AG09319 (cell line): ENCODE measurements around the gene HRH1.
"Not testable (repeated sequence)": the region's sequence is repeated elsewhere in the genome, so short reads cannot be mapped to it uniquely, and the experiment has no call there.

ENCODE experiments used
- DNase-seq: peaks from one replicate; pipeline ENCODE4 v3.0.0-alpha.2; 2010; ENCODE audit warnings: low read depth; ENCODE audit errors: extremely low read depth
- TF ChIP-seq, protein P1 (sequence below): IDR thresholded peaks from 2 replicates; pipeline ENCODE4 v1.5.1; 2011; ENCODE audit warnings: low read depth, mild to moderate bottlenecking, inconsistent platforms, low read length, moderate library complexity

Gene HRH1

DNA sequence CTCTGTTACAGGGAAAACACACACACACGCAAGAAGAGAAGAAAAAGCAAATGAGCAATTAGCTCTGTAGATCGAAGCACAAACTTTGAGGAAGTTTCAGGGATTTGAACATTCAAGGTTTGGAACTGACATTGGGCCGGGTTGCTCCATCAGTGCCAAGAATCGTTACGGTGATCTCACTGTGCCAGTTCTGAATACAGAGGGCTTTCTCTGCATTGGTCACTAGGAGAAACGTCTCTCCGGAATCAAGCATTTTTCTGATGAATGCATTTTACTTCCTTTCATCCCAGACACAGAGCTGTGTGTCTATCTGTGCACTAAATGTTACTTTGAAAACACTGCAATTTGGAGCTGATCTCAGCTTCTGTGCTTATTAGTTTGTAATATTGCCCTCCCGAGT, 11.2 kb downstream of the HRH1 start:
- no peak for DNase-seq
- TF ChIP-seq, protein P1, sequence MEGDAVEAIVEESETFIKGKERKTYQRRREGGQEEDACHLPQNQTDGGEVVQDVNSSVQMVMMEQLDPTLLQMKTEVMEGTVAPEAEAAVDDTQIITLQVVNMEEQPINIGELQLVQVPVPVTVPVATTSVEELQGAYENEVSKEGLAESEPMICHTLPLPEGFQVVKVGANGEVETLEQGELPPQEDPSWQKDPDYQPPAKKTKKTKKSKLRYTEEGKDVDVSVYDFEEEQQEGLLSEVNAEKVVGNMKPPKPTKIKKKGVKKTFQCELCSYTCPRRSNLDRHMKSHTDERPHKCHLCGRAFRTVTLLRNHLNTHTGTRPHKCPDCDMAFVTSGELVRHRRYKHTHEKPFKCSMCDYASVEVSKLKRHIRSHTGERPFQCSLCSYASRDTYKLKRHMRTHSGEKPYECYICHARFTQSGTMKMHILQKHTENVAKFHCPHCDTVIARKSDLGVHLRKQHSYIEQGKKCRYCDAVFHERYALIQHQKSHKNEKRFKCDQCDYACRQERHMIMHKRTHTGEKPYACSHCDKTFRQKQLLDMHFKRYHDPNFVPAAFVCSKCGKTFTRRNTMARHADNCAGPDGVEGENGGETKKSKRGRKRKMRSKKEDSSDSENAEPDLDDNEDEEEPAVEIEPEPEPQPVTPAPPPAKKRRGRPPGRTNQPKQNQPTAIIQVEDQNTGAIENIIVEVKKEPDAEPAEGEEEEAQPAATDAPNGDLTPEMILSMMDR: no peak

GRCh38 chr3:11166807-11167400, 12.6 kb downstream of the HRH1 start:
- DNase-seq: not testable (repeated sequence)

GRCh38 chr3:11167590-11167989, 13.3 kb downstream of the HRH1 start:
- DNase-seq: no peak
- TF ChIP-seq, protein P1: no peak

GRCh38 chr3:11168406-11168805, 14.1 kb downstream of the HRH1 start:
- DNase-seq: no peak
- TF ChIP-seq, protein P1: no peak

DNA sequence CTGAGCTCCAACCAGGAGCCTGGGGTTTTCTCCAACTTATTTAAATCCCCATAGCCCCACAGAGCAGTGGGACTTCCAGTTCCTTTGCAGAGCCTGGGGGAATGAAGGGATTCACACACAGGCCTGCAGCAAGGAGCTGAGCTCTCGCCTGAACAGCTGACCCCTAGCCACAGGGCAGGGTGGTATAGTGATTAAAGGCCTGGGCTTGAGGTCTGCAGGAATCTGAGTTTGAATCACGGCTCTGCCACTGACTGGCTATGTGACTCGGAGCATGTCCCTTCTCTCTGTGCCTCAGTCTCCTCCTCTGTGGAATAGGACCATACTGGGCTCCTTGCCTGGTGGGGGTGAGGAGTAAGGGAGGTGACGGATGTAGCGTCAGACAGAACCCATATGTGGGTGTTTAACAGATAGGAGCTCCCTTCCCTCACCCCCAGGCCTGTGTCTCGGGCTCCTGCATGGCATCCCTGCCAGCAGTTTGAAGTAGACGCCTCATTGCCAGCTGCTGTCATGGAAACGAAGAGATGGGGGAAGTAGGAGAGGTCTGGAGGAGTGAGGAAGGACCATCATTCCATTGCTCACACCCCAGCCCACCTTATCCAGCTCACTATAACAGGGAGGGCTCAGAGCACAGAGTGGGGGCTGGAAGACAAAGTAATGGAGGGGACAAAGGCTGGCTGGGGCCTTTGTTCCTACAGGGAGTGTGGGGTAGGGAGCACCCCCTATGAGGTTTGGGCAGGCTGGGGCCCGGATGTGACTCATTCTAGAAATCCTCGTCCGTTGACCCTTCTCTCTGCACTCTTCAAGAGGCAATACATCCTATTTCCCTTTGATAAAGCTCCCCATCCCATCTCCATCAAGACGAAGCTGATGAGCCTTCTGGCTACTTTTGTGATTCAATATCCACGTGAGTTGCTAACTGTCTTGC, 14.8 kb downstream of the HRH1 start:
- TF ChIP-seq, protein P1: no peak
- DNase-seq: no peak

- no peak for DNase-seq
- TF ChIP-seq, protein P1: no peak
Measured at GRCh38 chr3:11170052-11170770, 15.9 kb downstream of the HRH1 start.

- no peak for DNase-seq
- TF ChIP-seq, protein P1: no peak
Measured at GRCh38 chr3:11172096-11172690, 17.9 kb downstream of the HRH1 start.
